GM12878 (cell line): ENCODE results near the gene SF3A1. TPM values are rescaled to one million over a fixed set of nuclear protein-coding genes. Genes with fewer than 3 reads are reported as not detected.

Experiments used
- ATAC-seq: fragments of 200-7000 bp; cut with Tn5 transposase; 3 replicates; pipeline ENCODE4 v1.9.1; 2020; ENCODE audit warnings: mild to moderate bottlenecking, moderate library complexity
- BruUV-seq: library from RNA; stranded (reverse); fragments of 400-500 nt; replicated peaks from 2 replicates; lab custom pipeline; 2021; lab: Mats Ljungman, UMichigan
- CTCF ChIA-PET: fragments of 300-600 bp; sonication (Branson Sonifier 250); formaldehyde crosslinking; extraction: SDS; loops from one replicate; lab custom pipeline; 2021; ENCODE audit warnings: inconsistent platforms; lab: Yijun Ruan, JAX
- POLR2A ChIA-PET: fragments of 350-600 bp; formaldehyde crosslinking; extraction: SDS; loops from one replicate; lab custom pipeline; 2021; ENCODE audit warnings: inconsistent platforms; lab: Charles Lee
- RAD21 ChIA-PET: fragments of 300-600 bp; sonication (Branson Sonifier 250); formaldehyde crosslinking; loops from one replicate; lab custom pipeline; 2023; ENCODE audit warnings: antibody characterized with exemption; ENCODE audit not compliant: unreplicated experiment; lab: Charles Lee
- SMC1A ChIA-PET: fragments of 300-600 bp; sonication (Branson Sonifier 250); formaldehyde crosslinking; loops from one replicate; lab custom pipeline; 2023; ENCODE audit not compliant: unreplicated experiment, uncharacterized antibody; lab: Charles Lee
- DNase-seq: peaks from one replicate; pipeline ENCODE4 v3.0.0-alpha.2; 2011; ENCODE audit warnings: low read depth, low spot score
- FAIRE-seq: peaks from 3 replicates; lab custom pipeline; 2011; peaks lifted over from hg19 to GRCh38; lab: Jason Lieb, UNC
- H2AFZ ChIP-seq: 2 replicates; pipeline ENCODE4 v1.6.0; 2011; ENCODE audit warnings: low read depth, low read length, control low read depth; ENCODE audit not compliant: control insufficient read depth
- H3K27ac ChIP-seq: 2 replicates; pipeline ENCODE4 v1.5.1; 2011; ENCODE audit warnings: control low read depth; ENCODE audit not compliant: control insufficient read depth, insufficient read depth
- H3K27me3 ChIP-seq, 2 experiments: replicated peaks in 1 of 2; 2 replicates each; pipeline versions ENCODE4 v1.6.0 to v1.6.1; 2011; ENCODE audit warnings: low read length in 1 of 2; ENCODE audit not compliant: control insufficient read depth in 2 of 2, insufficient read depth in 2 of 2
- H3K36me3 ChIP-seq, 2 experiments: 2 replicates each; pipeline ENCODE4 v1.5.1; 2011; ENCODE audit warnings: low read length in 1 of 2; ENCODE audit not compliant: control insufficient read depth in 2 of 2, insufficient read depth in 2 of 2
- H3K4me1 ChIP-seq: 2 replicates; pipeline ENCODE4 v1.6.1; 2011; ENCODE audit warnings: mild to moderate bottlenecking, low read length, moderate library complexity, mixed read lengths; ENCODE audit not compliant: control insufficient read depth, insufficient read depth
- H3K4me2 ChIP-seq: 2 replicates; pipeline ENCODE4 v1.6.0; 2011; ENCODE audit warnings: control low read depth; ENCODE audit not compliant: control insufficient read depth, insufficient read depth
- H3K4me3 ChIP-seq: fragments of 200-600 bp; sonication (generic); 2 replicates; pipeline ENCODE4 v1.5.1; 2016
- H3K79me2 ChIP-seq: 2 replicates; pipeline ENCODE4 v1.6.0; 2011; ENCODE audit warnings: low read length; ENCODE audit not compliant: control insufficient read depth, insufficient read depth
- H3K9ac ChIP-seq: 2 replicates; pipeline ENCODE4 v1.8.0; 2011; ENCODE audit warnings: low read length, control low read depth, mixed read lengths; ENCODE audit not compliant: control insufficient read depth, insufficient read depth
- H3K9me3 ChIP-seq: replicated peaks from 3 replicates; pipeline ENCODE4 v1.5.1; 2011; ENCODE audit warnings: mild to moderate bottlenecking, low read length; ENCODE audit not compliant: control insufficient read depth, insufficient read depth
- H4K20me1 ChIP-seq: 2 replicates; pipeline ENCODE4 v1.6.0; 2011; ENCODE audit not compliant: control insufficient read depth, insufficient read depth
- CREB1 ChIP-seq: IDR thresholded peaks from 2 replicates; pipeline ENCODE4 v1.6.1; 2012; ENCODE audit warnings: low read depth, mild to moderate bottlenecking, inconsistent platforms
- IRF4 ChIP-seq: IDR thresholded peaks from 2 replicates; pipeline ENCODE4 v1.6.1; 2011; ENCODE audit warnings: low read depth, low read length
- JUND ChIP-seq: IDR thresholded peaks from 2 replicates; pipeline ENCODE4 v1.6.1; 2012; ENCODE audit warnings: low read depth, mild to moderate bottlenecking, low read length, improper control_type of control experiment, moderate library complexity
- SIX5 ChIP-seq: IDR thresholded peaks from 2 replicates; pipeline ENCODE4 v1.6.1; 2011; ENCODE audit warnings: mild to moderate bottlenecking, low read depth, low read length, moderate library complexity; ENCODE audit not compliant: severe bottlenecking
- YBX1 ChIP-seq: fragments of 450-650 bp; IDR thresholded peaks from 2 replicates; pipeline ENCODE4 v1.6.1; 2016; ENCODE audit warnings: antibody characterized with exemption
- WGBS: methylation state at CpG from one replicate; pipeline ENCODE4 v1.1.6; 2016; ENCODE audit warnings: low lambda C conversion rate; ENCODE audit not compliant: insufficient replicate concordance, insufficient coverage; ENCODE audit errors: missing lambda C conversion rate; 5-methylcytosine and 5-hydroxymethylcytosine counted together
- in situ Hi-C: fragments of 300-500 bp; cut with MboI; formaldehyde crosslinking; loops from 9 replicates; pipeline ENCODE4 v1.14.3; 2018; ENCODE audit warnings: mixed read lengths
- intact Hi-C: fragments of 100-400 bp; cut with micrococcal nuclease; formaldehyde crosslinking; loops from one replicate; pipeline ENCODE4 v1.14.2; 2022; ENCODE audit not compliant: unreplicated experiment
- polyA plus RNA-seq, 11 experiments: library from polyadenylated mRNA; depleted of rRNA in 4 of 11; unstranded in 6 of 11; stranded (reverse) in 5 of 11; fragments of >200 nt; fragmentation: Nextera tagmentation in 4 of 11; fragmentation: Illumina TruSeq in 1 of 11; extraction: Ambion mirVana in 4 of 11; extraction: Trizol in 1 of 11; gene quantifications; 1 replicate in 1 of 11; 2 replicates in 10 of 11; pipeline versions ENCODE4 v1.2.1 to v1.2.3, GENCODE V29; 2011 to 2016; ENCODE audit warnings: inconsistent platforms in 2 of 11, missing spikeins in 2 of 11, low read depth in 1 of 11
- total RNA-seq, 4 experiments: library from RNA; depleted of rRNA in 3 of 4; stranded (reverse); fragments of >200 nt in 3 of 4; fragmentation: Illumina TruSeq in 1 of 4; extraction: Trizol in 1 of 4; gene quantifications; 2 replicates each; pipeline versions ENCODE4 v1.2.1 to v1.2.3, GENCODE V29; 2013 to 2021
- TF ChIP-seq, protein P1 (sequence below): fragments of 450-650 bp; IDR thresholded peaks from 2 replicates; pipeline ENCODE4 v1.6.1; 2018; ENCODE audit warnings: mild to moderate bottlenecking, low read depth, moderate library complexity; ENCODE audit not compliant: partially characterized antibody
- TF ChIP-seq, protein P2 (sequence below): fragments of 450-650 bp; IDR thresholded peaks from 2 replicates; pipeline ENCODE4 v1.6.1; 2017; ENCODE audit warnings: mild to moderate bottlenecking, moderate library complexity
- TF ChIP-seq, protein P3 (sequence below): IDR thresholded peaks from 2 replicates; pipeline ENCODE4 v1.6.1; 2011; ENCODE audit warnings: mild to moderate bottlenecking, low read depth, low read length, moderate library complexity; ENCODE audit not compliant: insufficient replicate concordance

The SF3A1 gene
- total and polyA plus RNA-seq, 10 of the 15 experiments (the other 5 are each of a cell fraction or from before 2014, with no cell fraction given), result 10.4 to 239 (median 46.0) TPM

- H3K9me3 ChIP-seq, result no peaks in the 10 kb centered on the region
- DNase-seq, result no peak
- H3K27ac ChIP-seq, result no peak overlapping the region
- in situ Hi-C loops, result no loop called here
- H3K9ac ChIP-seq, result no peak overlapping the region
- H3K4me2 ChIP-seq, result no peak overlapping the region
- 65% methylated on average over 19 of the region's 19 CpGs for WGBS
- H3K79me2 ChIP-seq, result no peaks in the 10 kb centered on the region
- ChIA-PET RAD21 (no interaction called here), POLR2A (no interaction called here), SMC1A (no interaction called here), CTCF (no interaction called here)
- no peaks in the 10 kb centered on the region for H3K27me3 ChIP-seq
- H4K20me1 ChIP-seq, result no peaks in the 10 kb centered on the region
- H3K4me1 ChIP-seq, result no peaks in the 10 kb centered on the region
- no peak for TF ChIP-seq SIX5
- H3K4me3 ChIP-seq, result no peak overlapping the region
- H2AFZ ChIP-seq, result no peak overlapping the region
- no peak for ATAC-seq
- FAIRE-seq, result no peak
- no TSS peak for BruUV-seq
- no peaks in the 10 kb centered on the region for H3K36me3 ChIP-seq
- intact Hi-C loops, result no loop called here
These were observed 14.0 kb upstream of the SF3A1 start for GRCh38 chr22:30370641-30371230.

DNA sequence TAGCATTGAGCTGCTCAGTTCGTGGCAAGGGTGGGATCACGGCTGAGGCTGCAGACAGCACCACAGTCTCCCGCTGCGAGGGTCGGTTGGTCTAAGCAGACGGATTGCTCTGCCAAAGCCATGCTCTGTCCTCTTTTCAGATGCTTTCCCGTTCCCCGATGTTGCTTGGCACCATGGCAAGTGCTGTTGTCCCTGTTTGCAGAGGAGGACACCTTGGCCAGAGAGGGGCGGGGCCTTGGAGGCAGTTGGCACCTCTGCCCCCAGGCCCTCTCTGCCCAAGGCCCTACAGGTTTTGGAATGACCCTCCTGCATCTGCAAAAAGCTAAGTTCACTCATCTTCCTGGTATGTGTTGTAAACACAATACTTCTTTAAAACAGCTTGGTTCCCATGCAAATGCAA is 11.7 kb upstream of the SF3A1 start:
- ChIA-PET RAD21 (interaction anchor here (0.8 to 1.2 kb wide), 2 partner anchors 12 to 19 kb away, joined by 3 to 4 read pairs; partner anchors contain the start of genes CCDC157, RNF215 and SF3A1), SMC1A (interaction anchor here (0.9 to 1.2 kb wide), 3 partner anchors 27 to 80 kb away, joined by 3 to 4 read pairs (median 3); no protein-coding TSS in a partner anchor), POLR2A (no interaction called here), CTCF (interaction anchor here (0.6 to 3.5 kb wide), 5 partner anchors 46 to 260 kb away, joined by 3 to 15 read pairs (median 4); no protein-coding TSS in a partner anchor)
- WGBS, result 68% methylated on average over 8 of the region's 9 CpGs
- no TSS peak for BruUV-seq
- Histone ChIP-seq H3K36me3 (no peaks in the 10 kb centered on the region), H3K9me3 (no peaks in the 10 kb centered on the region), H3K27me3 (no peaks in the 10 kb centered on the region), H2AFZ (no peak overlapping the region), H3K79me2 (no peaks in the 10 kb centered on the region), H3K27ac (no peak overlapping the region), H3K9ac (no peak overlapping the region), H3K4me1 (no peaks in the 10 kb centered on the region), H4K20me1 (no peaks in the 10 kb centered on the region), H3K4me3 (no peak overlapping the region), H3K4me2 (no peak overlapping the region)
- ATAC-seq (no peak), DNase-seq (no peak), FAIRE-seq (no peak)
- intact Hi-C loops (no loop called here), in situ Hi-C loops (no loop called here)
- TF ChIP-seq YBX1, result no peak
- TF ChIP-seq JUND, result no peak
- no peak for TF ChIP-seq SIX5
- TF ChIP-seq, protein P1, sequence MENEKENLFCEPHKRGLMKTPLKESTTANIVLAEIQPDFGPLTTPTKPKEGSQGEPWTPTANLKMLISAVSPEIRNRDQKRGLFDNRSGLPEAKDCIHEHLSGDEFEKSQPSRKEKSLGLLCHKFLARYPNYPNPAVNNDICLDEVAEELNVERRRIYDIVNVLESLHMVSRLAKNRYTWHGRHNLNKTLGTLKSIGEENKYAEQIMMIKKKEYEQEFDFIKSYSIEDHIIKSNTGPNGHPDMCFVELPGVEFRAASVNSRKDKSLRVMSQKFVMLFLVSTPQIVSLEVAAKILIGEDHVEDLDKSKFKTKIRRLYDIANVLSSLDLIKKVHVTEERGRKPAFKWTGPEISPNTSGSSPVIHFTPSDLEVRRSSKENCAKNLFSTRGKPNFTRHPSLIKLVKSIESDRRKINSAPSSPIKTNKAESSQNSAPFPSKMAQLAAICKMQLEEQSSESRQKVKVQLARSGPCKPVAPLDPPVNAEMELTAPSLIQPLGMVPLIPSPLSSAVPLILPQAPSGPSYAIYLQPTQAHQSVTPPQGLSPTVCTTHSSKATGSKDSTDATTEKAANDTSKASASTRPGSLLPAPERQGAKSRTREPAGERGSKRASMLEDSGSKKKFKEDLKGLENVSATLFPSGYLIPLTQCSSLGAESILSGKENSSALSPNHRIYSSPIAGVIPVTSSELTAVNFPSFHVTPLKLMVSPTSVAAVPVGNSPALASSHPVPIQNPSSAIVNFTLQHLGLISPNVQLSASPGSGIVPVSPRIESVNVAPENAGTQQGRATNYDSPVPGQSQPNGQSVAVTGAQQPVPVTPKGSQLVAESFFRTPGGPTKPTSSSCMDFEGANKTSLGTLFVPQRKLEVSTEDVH, result no peak
- TF ChIP-seq, protein P2, sequence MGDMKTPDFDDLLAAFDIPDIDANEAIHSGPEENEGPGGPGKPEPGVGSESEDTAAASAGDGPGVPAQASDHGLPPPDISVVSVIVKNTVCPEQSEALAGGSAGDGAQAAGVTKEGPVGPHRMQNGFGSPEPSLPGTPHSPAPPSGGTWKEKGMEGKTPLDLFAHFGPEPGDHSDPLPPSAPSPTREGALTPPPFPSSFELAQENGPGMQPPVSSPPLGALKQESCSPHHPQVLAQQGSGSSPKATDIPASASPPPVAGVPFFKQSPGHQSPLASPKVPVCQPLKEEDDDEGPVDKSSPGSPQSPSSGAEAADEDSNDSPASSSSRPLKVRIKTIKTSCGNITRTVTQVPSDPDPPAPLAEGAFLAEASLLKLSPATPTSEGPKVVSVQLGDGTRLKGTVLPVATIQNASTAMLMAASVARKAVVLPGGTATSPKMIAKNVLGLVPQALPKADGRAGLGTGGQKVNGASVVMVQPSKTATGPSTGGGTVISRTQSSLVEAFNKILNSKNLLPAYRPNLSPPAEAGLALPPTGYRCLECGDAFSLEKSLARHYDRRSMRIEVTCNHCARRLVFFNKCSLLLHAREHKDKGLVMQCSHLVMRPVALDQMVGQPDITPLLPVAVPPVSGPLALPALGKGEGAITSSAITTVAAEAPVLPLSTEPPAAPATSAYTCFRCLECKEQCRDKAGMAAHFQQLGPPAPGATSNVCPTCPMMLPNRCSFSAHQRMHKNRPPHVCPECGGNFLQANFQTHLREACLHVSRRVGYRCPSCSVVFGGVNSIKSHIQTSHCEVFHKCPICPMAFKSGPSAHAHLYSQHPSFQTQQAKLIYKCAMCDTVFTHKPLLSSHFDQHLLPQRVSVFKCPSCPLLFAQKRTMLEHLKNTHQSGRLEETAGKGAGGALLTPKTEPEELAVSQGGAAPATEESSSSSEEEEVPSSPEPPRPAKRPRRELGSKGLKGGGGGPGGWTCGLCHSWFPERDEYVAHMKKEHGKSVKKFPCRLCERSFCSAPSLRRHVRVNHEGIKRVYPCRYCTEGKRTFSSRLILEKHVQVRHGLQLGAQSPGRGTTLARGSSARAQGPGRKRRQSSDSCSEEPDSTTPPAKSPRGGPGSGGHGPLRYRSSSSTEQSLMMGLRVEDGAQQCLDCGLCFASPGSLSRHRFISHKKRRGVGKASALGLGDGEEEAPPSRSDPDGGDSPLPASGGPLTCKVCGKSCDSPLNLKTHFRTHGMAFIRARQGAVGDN, result no peak
- TF ChIP-seq CREB1, result no peak
- TF ChIP-seq IRF4, result no peak
- TF ChIP-seq, protein P3, sequence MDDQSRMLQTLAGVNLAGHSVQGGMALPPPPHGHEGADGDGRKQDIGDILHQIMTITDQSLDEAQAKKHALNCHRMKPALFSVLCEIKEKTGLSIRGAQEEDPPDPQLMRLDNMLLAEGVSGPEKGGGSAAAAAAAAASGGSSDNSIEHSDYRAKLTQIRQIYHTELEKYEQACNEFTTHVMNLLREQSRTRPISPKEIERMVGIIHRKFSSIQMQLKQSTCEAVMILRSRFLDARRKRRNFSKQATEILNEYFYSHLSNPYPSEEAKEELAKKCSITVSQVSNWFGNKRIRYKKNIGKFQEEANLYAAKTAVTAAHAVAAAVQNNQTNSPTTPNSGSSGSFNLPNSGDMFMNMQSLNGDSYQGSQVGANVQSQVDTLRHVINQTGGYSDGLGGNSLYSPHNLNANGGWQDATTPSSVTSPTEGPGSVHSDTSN, result no peak
